HCT116 (cell line): Measurements from ENCODE around the gene CILP2. TPM values are rescaled to one million over a fixed set of nuclear protein-coding genes. Genes with fewer than 3 reads are reported as not detected.

Experiments
- ATAC-seq: fragments of 200-7000 bp; cut with Tn5 transposase; 2 replicates; pipeline ENCODE4 v1.9.1; 2020; ENCODE audit warnings: mild to moderate bottlenecking, moderate library complexity
- BruUV-seq: library from RNA; stranded (reverse); fragments of 400-500 nt; replicated peaks from 2 replicates; lab custom pipeline; 2021; lab: Mats Ljungman, UMichigan
- CTCF ChIA-PET: fragments of 300-600 bp; sonication (Branson Sonifier 250); formaldehyde crosslinking; loops from one replicate; lab custom pipeline; 2021; ENCODE audit warnings: antibody characterized with exemption; lab: Charles Lee
- POLR2A ChIA-PET: fragments of 300-600, 350-600 bp; sonication (Branson Sonifier 250); formaldehyde crosslinking; loops from one replicate; lab custom pipeline; 2021; ENCODE audit warnings: antibody characterized with exemption; lab: Charles Lee
- RAD21 ChIA-PET, 2 experiments: fragments of 300-600 bp; sonication (Branson Sonifier 250); formaldehyde crosslinking; loops; one replicate each; lab custom pipeline; 2023; ENCODE audit warnings: low total read pairs in 2 of 2; ENCODE audit not compliant: uncharacterized antibody in 2 of 2, unreplicated experiment in 2 of 2, low non-redundant PET in 1 of 2; lab: Charles Lee
- DNase-seq: peaks from one replicate; pipeline ENCODE4 v3.0.0-alpha.2; 2010; ENCODE audit warnings: low read depth, low spot score
- H2AFZ ChIP-seq: fragments of 200-600 bp; shearing (Covaris generic), sonication (generic); 2 replicates; pipeline ENCODE4 v1.6.1; 2017; ENCODE audit warnings: low read depth, mixed run types, mixed read lengths, antibody characterized with exemption, low read length; ENCODE audit not compliant: poor library complexity, severe bottlenecking
- H3K27ac ChIP-seq: 2 replicates; pipeline ENCODE4 v1.5.1; 2012; ENCODE audit warnings: low read depth, low read length
- H3K27me3 ChIP-seq: fragments of 200-600 bp; sonication (generic); 2 replicates; pipeline ENCODE4 v1.6.1; 2016; ENCODE audit warnings: mixed run types, low read length, mixed read lengths; ENCODE audit not compliant: insufficient read depth
- H3K36me3 ChIP-seq, 2 experiments: fragments of 200-500 bp in 1 of 2; fragments of 200-600 bp in 1 of 2; sonication (Bioruptor generic) in 1 of 2; sonication (generic) in 1 of 2; 2 replicates each; pipeline versions ENCODE4 v1.5.1 to v1.6.1; 2014 to 2016; ENCODE audit warnings: low read length in 2 of 2, inconsistent platforms in 1 of 2, mixed read lengths in 1 of 2, mixed run types in 1 of 2; ENCODE audit not compliant: insufficient read depth in 2 of 2, control insufficient read depth in 1 of 2
- H3K4me1 ChIP-seq, 2 experiments: fragments of 200-600 bp in 1 of 2; sonication (generic) in 1 of 2; 2 replicates each; pipeline versions ENCODE4 v1.5.1 to v1.6.1; 2012 to 2017; ENCODE audit warnings: low read length in 2 of 2, inconsistent platforms in 1 of 2, mild to moderate bottlenecking in 1 of 2, mixed read lengths in 1 of 2, mixed run types in 1 of 2, moderate library complexity in 1 of 2; ENCODE audit not compliant: insufficient read depth in 2 of 2, control insufficient read depth in 1 of 2
- H3K4me2 ChIP-seq: fragments of 200-600 bp; sonication (generic); 2 replicates; pipeline ENCODE4 v1.6.1; 2017; ENCODE audit warnings: mixed run types, low read length, mixed read lengths
- H3K4me3 ChIP-seq, 2 experiments: fragments of 200-600 bp in 1 of 2; sonication (generic) in 1 of 2; replicated peaks in 1 of 2; 2 replicates each; pipeline ENCODE4 v1.5.1; 2011 to 2016; ENCODE audit warnings: low read length in 2 of 2, control low read depth in 1 of 2, low read depth in 1 of 2, mild to moderate bottlenecking in 1 of 2, mixed read lengths in 1 of 2, mixed run types in 1 of 2
- H3K79me2 ChIP-seq: fragments of 200-600 bp; sonication (generic); 2 replicates; pipeline ENCODE4 v1.6.1; 2017; ENCODE audit warnings: mild to moderate bottlenecking, mixed run types, low read length, moderate library complexity, mixed read lengths; ENCODE audit not compliant: insufficient read depth
- H3K9ac ChIP-seq: fragments of 200-600 bp; sonication (generic); 2 replicates; pipeline ENCODE4 v1.6.1; 2016; ENCODE audit warnings: low read length, mixed read lengths
- H3K9me2 ChIP-seq: fragments of 200-600 bp; sonication (generic), shearing (Covaris generic); 2 replicates; pipeline ENCODE4 v1.6.1; 2017; ENCODE audit warnings: mixed run types, mild to moderate bottlenecking, moderate library complexity; ENCODE audit not compliant: insufficient read depth
- H3K9me3 ChIP-seq, 2 experiments: fragments of 200-500 bp in 1 of 2; fragments of 200-600 bp in 1 of 2; sonication (Bioruptor generic) in 1 of 2; sonication (generic) in 1 of 2; 2 replicates each; pipeline ENCODE4 v1.6.1; 2014 to 2017; ENCODE audit warnings: low read length in 2 of 2, mixed read lengths in 2 of 2, inconsistent platforms in 1 of 2, low read depth in 1 of 2, mild to moderate bottlenecking in 1 of 2, mixed run types in 1 of 2, moderate library complexity in 1 of 2; ENCODE audit not compliant: control insufficient read depth in 1 of 2, insufficient read depth in 1 of 2
- H4K20me1 ChIP-seq: fragments of 200-600 bp; sonication (generic), shearing (Covaris generic); 2 replicates; pipeline ENCODE4 v1.6.1; 2017; ENCODE audit warnings: mixed run types, mild to moderate bottlenecking, moderate library complexity; ENCODE audit not compliant: insufficient read depth
- CBX3 ChIP-seq: IDR thresholded peaks from 2 replicates; pipeline ENCODE4 v1.6.1; 2012; ENCODE audit warnings: low read depth
- CEBPB ChIP-seq: IDR thresholded peaks from 2 replicates; pipeline ENCODE4 v1.6.1; 2012; ENCODE audit warnings: low read depth
- YY1 ChIP-seq: IDR thresholded peaks from 2 replicates; pipeline ENCODE4 v1.6.1; 2011; ENCODE audit warnings: low read length, low read depth, moderate library complexity, mild to moderate bottlenecking; ENCODE audit not compliant: insufficient replicate concordance; ENCODE audit errors: extremely low read depth
- ZNF274 ChIP-seq: fragments of 200-500 bp; sonication (Bioruptor generic); IDR thresholded peaks from 2 replicates; pipeline ENCODE4 v1.6.1; 2014; ENCODE audit warnings: mild to moderate bottlenecking, low read depth, low read length, inconsistent platforms
- intact Hi-C: fragments of 100-400 bp; cut with micrococcal nuclease; formaldehyde crosslinking; loops from 2 replicates; pipeline ENCODE4 v1.10.0; 2022
- total RNA-seq: library from RNA; stranded (reverse); gene quantifications from one replicate; pipeline ENCODE4 v1.2.1, GENCODE V29; 2021; ENCODE audit not compliant: unreplicated experiment
- TF ChIP-seq, protein P1 (sequence below): IDR thresholded peaks from 2 replicates; pipeline ENCODE4 v1.6.1; 2012
- TF ChIP-seq, protein P2 (sequence below), 3 experiments: fragments of 200-600 bp in 1 of 3; sonication (generic) in 1 of 3; IDR thresholded peaks in 2 of 3; conservative IDR thresholded peaks in 1 of 3; 2 replicates each; pipeline ENCODE4 v1.5.1; 2012 to 2017; ENCODE audit warnings: low read depth in 2 of 3, low read length in 2 of 3, antibody characterized with exemption in 1 of 3, borderline replicate concordance in 1 of 3, control low read depth in 1 of 3, mild to moderate bottlenecking in 1 of 3, mixed read lengths in 1 of 3, mixed run types in 1 of 3, moderate library complexity in 1 of 3; ENCODE audit not compliant: insufficient read depth in 1 of 3

CILP2 gene
- total RNA-seq, 1 experiment from 2014 or later = 13.1 TPM

DNA sequence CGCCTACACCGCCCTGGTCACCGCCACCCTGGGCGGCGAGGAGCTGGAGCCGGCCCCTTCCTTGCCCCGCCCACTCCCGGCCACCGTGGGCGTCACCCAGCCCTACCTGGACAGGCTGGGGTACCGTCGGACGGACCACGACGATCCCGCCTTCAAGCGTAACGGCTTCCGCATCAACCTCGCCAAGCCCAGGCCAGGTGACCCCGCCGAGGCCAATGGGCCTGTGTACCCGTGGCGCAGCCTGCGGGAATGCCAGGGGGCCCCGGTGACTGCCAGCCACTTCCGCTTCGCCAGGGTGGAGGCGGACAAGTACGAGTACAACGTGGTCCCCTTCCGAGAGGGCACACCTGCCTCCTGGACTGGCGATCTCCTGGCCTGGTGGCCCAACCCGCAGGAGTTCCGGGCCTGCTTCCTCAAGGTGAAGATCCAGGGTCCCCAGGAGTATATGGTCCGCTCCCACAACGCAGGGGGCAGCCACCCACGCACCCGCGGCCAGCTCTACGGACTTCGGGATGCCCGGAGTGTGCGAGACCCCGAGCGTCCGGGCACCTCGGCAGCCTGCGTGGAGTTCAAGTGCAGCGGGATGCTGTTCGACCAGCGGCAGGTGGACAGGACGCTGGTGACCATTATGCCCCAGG is 7.0 kb downstream of the CILP2 start:
- no TSS peak for BruUV-seq
- no peaks in the 10 kb centered on the region for H3K79me2 ChIP-seq
- no peak overlapping the region for H3K4me3 ChIP-seq
- ChIA-PET POLR2A (no interaction called here), CTCF (no interaction called here), RAD21 (no interaction called here)
- no peak overlapping the region for H3K9ac ChIP-seq
- peaks cover 10 to 18% of the 10 kb centered on the region in 2 experiments for H3K4me1 ChIP-seq
- no peaks in the 10 kb centered on the region for H3K36me3 ChIP-seq
- no peaks in the 10 kb centered on the region for H3K27me3 ChIP-seq
- DNase-seq = no peak
- no peak for ATAC-seq
- H3K4me2 ChIP-seq = no peak overlapping the region
- H2AFZ ChIP-seq = no peak overlapping the region
- TF ChIP-seq, protein P1, sequence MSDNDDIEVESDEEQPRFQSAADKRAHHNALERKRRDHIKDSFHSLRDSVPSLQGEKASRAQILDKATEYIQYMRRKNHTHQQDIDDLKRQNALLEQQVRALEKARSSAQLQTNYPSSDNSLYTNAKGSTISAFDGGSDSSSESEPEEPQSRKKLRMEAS = no peak
- TF ChIP-seq YY1 (no peak), CEBPB (no peak), ZNF274 (no peak), CBX3 (no peak)
- TF ChIP-seq, protein P2, sequence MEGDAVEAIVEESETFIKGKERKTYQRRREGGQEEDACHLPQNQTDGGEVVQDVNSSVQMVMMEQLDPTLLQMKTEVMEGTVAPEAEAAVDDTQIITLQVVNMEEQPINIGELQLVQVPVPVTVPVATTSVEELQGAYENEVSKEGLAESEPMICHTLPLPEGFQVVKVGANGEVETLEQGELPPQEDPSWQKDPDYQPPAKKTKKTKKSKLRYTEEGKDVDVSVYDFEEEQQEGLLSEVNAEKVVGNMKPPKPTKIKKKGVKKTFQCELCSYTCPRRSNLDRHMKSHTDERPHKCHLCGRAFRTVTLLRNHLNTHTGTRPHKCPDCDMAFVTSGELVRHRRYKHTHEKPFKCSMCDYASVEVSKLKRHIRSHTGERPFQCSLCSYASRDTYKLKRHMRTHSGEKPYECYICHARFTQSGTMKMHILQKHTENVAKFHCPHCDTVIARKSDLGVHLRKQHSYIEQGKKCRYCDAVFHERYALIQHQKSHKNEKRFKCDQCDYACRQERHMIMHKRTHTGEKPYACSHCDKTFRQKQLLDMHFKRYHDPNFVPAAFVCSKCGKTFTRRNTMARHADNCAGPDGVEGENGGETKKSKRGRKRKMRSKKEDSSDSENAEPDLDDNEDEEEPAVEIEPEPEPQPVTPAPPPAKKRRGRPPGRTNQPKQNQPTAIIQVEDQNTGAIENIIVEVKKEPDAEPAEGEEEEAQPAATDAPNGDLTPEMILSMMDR (IDR thresholded peaks at IDR 0.05 in 2 of 3, conservative IDR thresholded peaks at IDR 0.05 in 1 of 3; ENCODE audit: borderline replicate concordance in 1 of 3, insufficient read depth in 1 of 3, low read depth in 2 of 3, low read length in 2 of 3) = no peak
- H3K9me2 ChIP-seq = no peaks in the 10 kb centered on the region
- no peaks in the 10 kb centered on the region for H3K9me3 ChIP-seq
- no peaks in the 10 kb centered on the region for H4K20me1 ChIP-seq
- no peak overlapping the region for H3K27ac ChIP-seq
- intact Hi-C loops = loop anchor here (10.0 kb wide), 1 partner anchor 230 kb away; no protein-coding TSS in a partner anchor
